DOHH2 (cell line): ENCODE measurements around the gene HRC.

Source experiments
- EZH2phosphoT487 ChIP-seq: fragments of 200-600 bp; sonication (generic); IDR thresholded peaks from 2 replicates; pipeline ENCODE4 v1.6.1; 2017; ENCODE audit warnings: borderline replicate concordance, mild to moderate bottlenecking, antibody characterized with exemption, low read length, moderate library complexity, mixed read lengths
- TF ChIP-seq, protein P1 (sequence below): fragments of 200-600 bp; sonication (generic); IDR thresholded peaks from one replicate; pipeline ENCODE4 v1.5.1; 2014; ENCODE audit warnings: antibody characterized with exemption, mild to moderate bottlenecking, low read depth, low read length; ENCODE audit not compliant: poor library complexity, severe bottlenecking

DNA sequence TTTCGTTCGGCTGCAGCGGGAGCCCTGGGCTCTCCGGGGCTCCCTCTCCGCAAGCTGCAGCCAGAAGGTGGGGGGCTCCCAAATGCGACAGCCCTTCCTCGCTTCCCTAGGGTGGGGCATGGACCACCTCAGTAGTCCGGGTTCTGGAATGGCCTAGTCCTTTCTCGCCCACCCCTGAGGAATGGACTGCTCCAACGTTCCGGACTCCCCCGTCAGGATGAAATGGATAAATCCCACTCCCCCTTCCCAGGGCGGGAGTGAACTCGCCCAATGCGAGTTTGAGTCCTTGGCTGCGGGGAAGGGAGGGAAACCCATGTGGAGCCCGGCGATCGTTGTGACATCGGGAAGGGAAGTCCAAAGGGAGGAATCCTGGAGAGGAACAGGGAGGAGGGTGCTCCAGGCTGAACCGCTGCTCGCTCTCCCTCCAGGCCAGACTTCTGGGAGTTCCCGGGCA is 5.5 kb downstream of the HRC start:
- TF ChIP-seq, protein P1, sequence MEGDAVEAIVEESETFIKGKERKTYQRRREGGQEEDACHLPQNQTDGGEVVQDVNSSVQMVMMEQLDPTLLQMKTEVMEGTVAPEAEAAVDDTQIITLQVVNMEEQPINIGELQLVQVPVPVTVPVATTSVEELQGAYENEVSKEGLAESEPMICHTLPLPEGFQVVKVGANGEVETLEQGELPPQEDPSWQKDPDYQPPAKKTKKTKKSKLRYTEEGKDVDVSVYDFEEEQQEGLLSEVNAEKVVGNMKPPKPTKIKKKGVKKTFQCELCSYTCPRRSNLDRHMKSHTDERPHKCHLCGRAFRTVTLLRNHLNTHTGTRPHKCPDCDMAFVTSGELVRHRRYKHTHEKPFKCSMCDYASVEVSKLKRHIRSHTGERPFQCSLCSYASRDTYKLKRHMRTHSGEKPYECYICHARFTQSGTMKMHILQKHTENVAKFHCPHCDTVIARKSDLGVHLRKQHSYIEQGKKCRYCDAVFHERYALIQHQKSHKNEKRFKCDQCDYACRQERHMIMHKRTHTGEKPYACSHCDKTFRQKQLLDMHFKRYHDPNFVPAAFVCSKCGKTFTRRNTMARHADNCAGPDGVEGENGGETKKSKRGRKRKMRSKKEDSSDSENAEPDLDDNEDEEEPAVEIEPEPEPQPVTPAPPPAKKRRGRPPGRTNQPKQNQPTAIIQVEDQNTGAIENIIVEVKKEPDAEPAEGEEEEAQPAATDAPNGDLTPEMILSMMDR, result no peak
- no peak for TF ChIP-seq EZH2phosphoT487
